WTC11 (cell line): ENCODE results near the gene TNFAIP8L3.

ENCODE experiments used
- FOXJ3 ChIP-seq: sonication (generic); formaldehyde crosslinking; IDR thresholded peaks from 2 replicates; pipeline ENCODE4 v1.9.0; 2021; ENCODE audit warnings: missing genetic modification reagents, mild to moderate bottlenecking, borderline replicate concordance
- NFYB ChIP-seq: sonication (generic); formaldehyde crosslinking; conservative IDR thresholded peaks from 2 replicates; pipeline ENCODE4 v1.8.0; 2022; ENCODE audit warnings: low read depth, missing genetic modification reagents
- RELA ChIP-seq: sonication (generic); formaldehyde crosslinking; IDR thresholded peaks from 2 replicates; pipeline ENCODE4 v1.8.1; 2022; ENCODE audit warnings: missing genetic modification reagents, mild to moderate bottlenecking, borderline replicate concordance
- TP53 ChIP-seq: sonication (generic); formaldehyde crosslinking; IDR thresholded peaks from 2 replicates; pipeline ENCODE4 v1.8.1; 2023; ENCODE audit warnings: mild to moderate bottlenecking, missing genetic modification reagents
- TF ChIP-seq, protein P1 (sequence below): fragments of 200-600 bp; IDR thresholded peaks from 2 replicates; pipeline ENCODE4 v1.8.0; 2022; ENCODE audit warnings: antibody characterized with exemption
- TF ChIP-seq, protein P2 (sequence below): sonication (generic); formaldehyde crosslinking; conservative IDR thresholded peaks from 2 replicates; pipeline ENCODE4 v1.8.1; 2022; ENCODE audit warnings: mild to moderate bottlenecking, missing genetic modification reagents
- TF ChIP-seq, protein P3 (sequence below): sonication (generic); formaldehyde crosslinking; IDR thresholded peaks from 2 replicates; pipeline ENCODE4 v1.8.0; 2022; ENCODE audit warnings: mild to moderate bottlenecking, missing genetic modification reagents
- TF ChIP-seq, protein P4 (sequence below): sonication (generic); formaldehyde crosslinking; IDR thresholded peaks from 2 replicates; pipeline ENCODE4 v1.8.1; 2023; ENCODE audit warnings: mild to moderate bottlenecking, moderate library complexity, missing genetic modification reagents
- TF ChIP-seq, protein P5 (sequence below): sonication (generic); formaldehyde crosslinking; IDR thresholded peaks from 2 replicates; pipeline ENCODE4 v1.8.0; 2022; ENCODE audit warnings: mild to moderate bottlenecking, missing genetic modification reagents
- TF ChIP-seq, protein P6 (sequence below): sonication (generic); formaldehyde crosslinking; IDR thresholded peaks from 2 replicates; pipeline ENCODE4 v1.8.1; 2023; ENCODE audit warnings: mild to moderate bottlenecking, missing genetic modification reagents, moderate library complexity
- TF ChIP-seq, protein P7 (sequence below): sonication (generic); formaldehyde crosslinking; IDR thresholded peaks from 2 replicates; pipeline ENCODE4 v1.8.1; 2022; ENCODE audit warnings: mild to moderate bottlenecking, missing genetic modification reagents, moderate library complexity, borderline replicate concordance
- TF ChIP-seq, protein P8 (sequence below): sonication (generic); formaldehyde crosslinking; IDR thresholded peaks from 2 replicates; pipeline ENCODE4 v1.8.0; 2022; ENCODE audit warnings: mild to moderate bottlenecking, missing genetic modification reagents

DNA sequence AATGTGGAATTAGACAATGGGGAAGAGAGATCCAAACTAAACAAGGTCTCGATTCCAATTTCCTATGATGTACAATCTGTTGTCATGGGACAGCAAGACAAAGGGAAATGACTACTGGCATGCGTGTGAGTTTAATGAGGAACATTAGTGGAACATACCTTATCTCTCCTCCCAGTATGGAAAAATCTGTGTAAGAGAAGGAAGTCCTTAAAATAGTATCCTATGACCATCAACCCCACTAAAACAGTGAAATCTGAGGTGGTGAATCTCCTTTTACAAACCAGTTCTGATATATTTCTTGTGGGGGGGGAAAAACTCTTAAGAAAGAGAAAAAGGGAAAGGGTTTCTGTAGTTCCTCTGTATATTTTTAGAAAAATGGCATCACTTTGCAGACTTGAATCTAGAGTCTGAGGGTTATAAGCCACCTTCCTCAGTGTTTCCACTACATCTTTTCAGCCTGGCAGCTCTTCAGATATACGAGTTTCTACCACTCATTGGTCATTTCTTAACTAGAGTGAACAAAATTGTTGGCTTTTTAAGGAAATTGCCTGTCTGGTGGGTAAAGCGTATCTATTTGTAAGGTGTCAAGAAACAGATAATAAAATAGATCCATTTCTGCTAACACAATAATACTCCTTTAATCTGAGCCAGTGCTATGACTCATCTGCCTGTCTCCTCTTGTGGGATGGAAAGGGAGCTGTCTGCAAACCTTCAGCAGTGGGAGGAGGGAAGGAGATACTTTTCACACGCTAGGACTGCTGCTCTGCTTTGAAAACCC is 3.0 kb upstream of the TNFAIP8L3 start:
- TF ChIP-seq, protein P1, sequence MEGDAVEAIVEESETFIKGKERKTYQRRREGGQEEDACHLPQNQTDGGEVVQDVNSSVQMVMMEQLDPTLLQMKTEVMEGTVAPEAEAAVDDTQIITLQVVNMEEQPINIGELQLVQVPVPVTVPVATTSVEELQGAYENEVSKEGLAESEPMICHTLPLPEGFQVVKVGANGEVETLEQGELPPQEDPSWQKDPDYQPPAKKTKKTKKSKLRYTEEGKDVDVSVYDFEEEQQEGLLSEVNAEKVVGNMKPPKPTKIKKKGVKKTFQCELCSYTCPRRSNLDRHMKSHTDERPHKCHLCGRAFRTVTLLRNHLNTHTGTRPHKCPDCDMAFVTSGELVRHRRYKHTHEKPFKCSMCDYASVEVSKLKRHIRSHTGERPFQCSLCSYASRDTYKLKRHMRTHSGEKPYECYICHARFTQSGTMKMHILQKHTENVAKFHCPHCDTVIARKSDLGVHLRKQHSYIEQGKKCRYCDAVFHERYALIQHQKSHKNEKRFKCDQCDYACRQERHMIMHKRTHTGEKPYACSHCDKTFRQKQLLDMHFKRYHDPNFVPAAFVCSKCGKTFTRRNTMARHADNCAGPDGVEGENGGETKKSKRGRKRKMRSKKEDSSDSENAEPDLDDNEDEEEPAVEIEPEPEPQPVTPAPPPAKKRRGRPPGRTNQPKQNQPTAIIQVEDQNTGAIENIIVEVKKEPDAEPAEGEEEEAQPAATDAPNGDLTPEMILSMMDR, result no peak
- TF ChIP-seq, protein P2, sequence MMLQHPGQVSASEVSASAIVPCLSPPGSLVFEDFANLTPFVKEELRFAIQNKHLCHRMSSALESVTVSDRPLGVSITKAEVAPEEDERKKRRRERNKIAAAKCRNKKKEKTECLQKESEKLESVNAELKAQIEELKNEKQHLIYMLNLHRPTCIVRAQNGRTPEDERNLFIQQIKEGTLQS (CRISPR knock-in tag), result no peak
- TF ChIP-seq, protein P3, sequence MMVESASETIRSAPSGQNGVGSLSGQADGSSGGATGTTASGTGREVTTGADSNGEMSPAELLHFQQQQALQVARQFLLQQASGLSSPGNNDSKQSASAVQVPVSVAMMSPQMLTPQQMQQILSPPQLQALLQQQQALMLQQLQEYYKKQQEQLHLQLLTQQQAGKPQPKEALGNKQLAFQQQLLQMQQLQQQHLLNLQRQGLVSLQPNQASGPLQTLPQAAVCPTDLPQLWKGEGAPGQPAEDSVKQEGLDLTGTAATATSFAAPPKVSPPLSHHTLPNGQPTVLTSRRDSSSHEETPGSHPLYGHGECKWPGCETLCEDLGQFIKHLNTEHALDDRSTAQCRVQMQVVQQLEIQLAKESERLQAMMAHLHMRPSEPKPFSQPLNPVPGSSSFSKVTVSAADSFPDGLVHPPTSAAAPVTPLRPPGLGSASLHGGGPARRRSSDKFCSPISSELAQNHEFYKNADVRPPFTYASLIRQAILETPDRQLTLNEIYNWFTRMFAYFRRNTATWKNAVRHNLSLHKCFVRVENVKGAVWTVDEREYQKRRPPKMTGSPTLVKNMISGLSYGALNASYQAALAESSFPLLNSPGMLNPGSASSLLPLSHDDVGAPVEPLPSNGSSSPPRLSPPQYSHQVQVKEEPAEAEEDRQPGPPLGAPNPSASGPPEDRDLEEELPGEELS, result no peak
- no peak for TF ChIP-seq RELA
- TF ChIP-seq, protein P4, sequence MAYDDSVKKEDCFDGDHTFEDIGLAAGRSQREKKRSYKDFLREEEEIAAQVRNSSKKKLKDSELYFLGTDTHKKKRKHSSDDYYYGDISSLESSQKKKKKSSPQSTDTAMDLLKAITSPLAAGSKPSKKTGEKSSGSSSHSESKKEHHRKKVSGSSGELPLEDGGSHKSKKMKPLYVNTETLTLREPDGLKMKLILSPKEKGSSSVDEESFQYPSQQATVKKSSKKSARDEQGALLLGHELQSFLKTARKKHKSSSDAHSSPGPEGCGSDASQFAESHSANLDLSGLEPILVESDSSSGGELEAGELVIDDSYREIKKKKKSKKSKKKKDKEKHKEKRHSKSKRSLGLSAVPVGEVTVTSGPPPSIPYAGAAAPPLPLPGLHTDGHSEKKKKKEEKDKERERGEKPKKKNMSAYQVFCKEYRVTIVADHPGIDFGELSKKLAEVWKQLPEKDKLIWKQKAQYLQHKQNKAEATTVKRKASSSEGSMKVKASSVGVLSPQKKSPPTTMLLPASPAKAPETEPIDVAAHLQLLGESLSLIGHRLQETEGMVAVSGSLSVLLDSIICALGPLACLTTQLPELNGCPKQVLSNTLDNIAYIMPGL (CRISPR knock-in tag), result no peak
- TF ChIP-seq FOXJ3 (CRISPR knock-in tag), result no peak
- TF ChIP-seq, protein P5, sequence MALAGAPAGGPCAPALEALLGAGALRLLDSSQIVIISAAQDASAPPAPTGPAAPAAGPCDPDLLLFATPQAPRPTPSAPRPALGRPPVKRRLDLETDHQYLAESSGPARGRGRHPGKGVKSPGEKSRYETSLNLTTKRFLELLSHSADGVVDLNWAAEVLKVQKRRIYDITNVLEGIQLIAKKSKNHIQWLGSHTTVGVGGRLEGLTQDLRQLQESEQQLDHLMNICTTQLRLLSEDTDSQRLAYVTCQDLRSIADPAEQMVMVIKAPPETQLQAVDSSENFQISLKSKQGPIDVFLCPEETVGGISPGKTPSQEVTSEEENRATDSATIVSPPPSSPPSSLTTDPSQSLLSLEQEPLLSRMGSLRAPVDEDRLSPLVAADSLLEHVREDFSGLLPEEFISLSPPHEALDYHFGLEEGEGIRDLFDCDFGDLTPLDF, result no peak
- TF ChIP-seq, protein P6, sequence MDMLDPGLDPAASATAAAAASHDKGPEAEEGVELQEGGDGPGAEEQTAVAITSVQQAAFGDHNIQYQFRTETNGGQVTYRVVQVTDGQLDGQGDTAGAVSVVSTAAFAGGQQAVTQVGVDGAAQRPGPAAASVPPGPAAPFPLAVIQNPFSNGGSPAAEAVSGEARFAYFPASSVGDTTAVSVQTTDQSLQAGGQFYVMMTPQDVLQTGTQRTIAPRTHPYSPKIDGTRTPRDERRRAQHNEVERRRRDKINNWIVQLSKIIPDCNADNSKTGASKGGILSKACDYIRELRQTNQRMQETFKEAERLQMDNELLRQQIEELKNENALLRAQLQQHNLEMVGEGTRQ, result no peak
- TF ChIP-seq NFYB (CRISPR knock-in tag), result no peak
- TF ChIP-seq, protein P7, sequence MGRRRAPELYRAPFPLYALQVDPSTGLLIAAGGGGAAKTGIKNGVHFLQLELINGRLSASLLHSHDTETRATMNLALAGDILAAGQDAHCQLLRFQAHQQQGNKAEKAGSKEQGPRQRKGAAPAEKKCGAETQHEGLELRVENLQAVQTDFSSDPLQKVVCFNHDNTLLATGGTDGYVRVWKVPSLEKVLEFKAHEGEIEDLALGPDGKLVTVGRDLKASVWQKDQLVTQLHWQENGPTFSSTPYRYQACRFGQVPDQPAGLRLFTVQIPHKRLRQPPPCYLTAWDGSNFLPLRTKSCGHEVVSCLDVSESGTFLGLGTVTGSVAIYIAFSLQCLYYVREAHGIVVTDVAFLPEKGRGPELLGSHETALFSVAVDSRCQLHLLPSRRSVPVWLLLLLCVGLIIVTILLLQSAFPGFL, result no peak
- TF ChIP-seq TP53, result no peak
- TF ChIP-seq, protein P8, sequence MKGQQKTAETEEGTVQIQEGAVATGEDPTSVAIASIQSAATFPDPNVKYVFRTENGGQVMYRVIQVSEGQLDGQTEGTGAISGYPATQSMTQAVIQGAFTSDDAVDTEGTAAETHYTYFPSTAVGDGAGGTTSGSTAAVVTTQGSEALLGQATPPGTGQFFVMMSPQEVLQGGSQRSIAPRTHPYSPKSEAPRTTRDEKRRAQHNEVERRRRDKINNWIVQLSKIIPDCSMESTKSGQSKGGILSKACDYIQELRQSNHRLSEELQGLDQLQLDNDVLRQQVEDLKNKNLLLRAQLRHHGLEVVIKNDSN (CRISPR knock-in tag), result no peak
